Stimulated activated CD4-positive, alpha-beta T cell treated with anti-CD3 and anti-CD28 coated beads, TNF-alpha, amount 100 ng/mL, for 48 hours (primary cell): ENCODE data around the gene BSN.
"Not testable (repeated sequence)": the region's sequence is repeated elsewhere in the genome, so short reads cannot be mapped to it uniquely, and the experiment has no call there.

Experiments
- DNase-seq, 3 donors: peaks; one replicate each; pipeline ENCODE4 v3.0.0-alpha.2; 2020; ENCODE audit warnings: low read depth in 3 of 3

The BSN gene

GRCh38 chr3:49671291-49672288 is 117.3 kb downstream of the BSN start:
- peak; percentile 45 to 67 (median 55) for DNase-seq

GRCh38 chr3:49673121-49673714 is 118.9 kb downstream of the BSN start:
- peak in 1 of 3 donors; percentile 20 for DNase-seq

GRCh38 chr3:49673715-49674496 is 119.6 kb downstream of the BSN start, which contains the start of gene APEH:
Gene APEH (plus strand): TSS chr3:49674351. CDS start chr3:49674402, 51 bp downstream.
- peak; percentile 94 to 99 (median 98) for DNase-seq

GRCh38 chr3:49674497-49674983 is 120.3 kb downstream of the BSN start:
- DNase-seq: no peak

- no peak for DNase-seq
Observed at GRCh38 chr3:49675912-49676311, 121.6 kb downstream of the BSN start.

GRCh38 chr3:49680493-49681231 is 126.4 kb downstream of the BSN start:
- DNase-seq: no peak

GRCh38 chr3:49681232-49681522 is 126.9 kb downstream of the BSN start:
- DNase-seq: no peak

GRCh38 chr3:49681543-49681942 is 127.3 kb downstream of the BSN start:
- DNase-seq: no peak

GRCh38 chr3:49683162-49683561 is 128.9 kb downstream of the BSN start:
- DNase-seq: no peak

GRCh38 chr3:49684453-49684852 is 130.2 kb downstream of the BSN start:
- DNase-seq: not testable (repeated sequence)

- DNase-seq: not testable (repeated sequence)
Observed at GRCh38 chr3:49685103-49685502, 130.8 kb downstream of the BSN start.

- not testable (repeated sequence) for DNase-seq
Observed at GRCh38 chr3:49685846-49686245, 131.6 kb downstream of the BSN start.

GRCh38 chr3:49686346-49686745 is 132.1 kb downstream of the BSN start:
- peak in 1 of 3 donors; percentile 22 for DNase-seq

- peak in 1 of 3 donors; percentile 28 for DNase-seq
Observed at GRCh38 chr3:49686769-49687423, 132.6 kb downstream of the BSN start.

- not testable (repeated sequence) for DNase-seq
Observed at GRCh38 chr3:49687424-49687795, 133.1 kb downstream of the BSN start.

- DNase-seq: not testable (repeated sequence)
Observed at GRCh38 chr3:49688338-49689045, 134.2 kb downstream of the BSN start.

- peak; percentile 81 to 85 (median 83) for DNase-seq
Observed at GRCh38 chr3:49689046-49689907, 135.0 kb downstream of the BSN start, which contains the start of the genes MST1 and RNF123. Gene MST1 (minus strand): TSS chr3:49689474. CDS start chr3:49688691, 783 bp downstream. Gene RNF123 (plus strand): TSS chr3:49689557. CDS start chr3:49691166, 1,609 bp downstream.

GRCh38 chr3:49689908-49690624 is 135.8 kb downstream of the BSN start:
- not testable (repeated sequence) for DNase-seq
